Uterus (tissue), 4 donors: ENCODE results near the gene PTPRM. TPM values are rescaled to one million over a fixed set of nuclear protein-coding genes. Genes with fewer than 3 reads are reported as not detected.

Experiments
- DNase-seq, 2 donors: peaks; one replicate each; pipeline ENCODE4 v3.0.0-alpha.2; 2019 to 2020
- H3K27ac ChIP-seq, 2 donors: fragments of 200-600 bp; sonication (generic); 1 replicate in 1 of 2; 2 replicates in 1 of 2; pipeline ENCODE4 v1.5.1; 2016 to 2018
- H3K27me3 ChIP-seq, 2 donors: fragments of 200-600 bp; sonication (generic); one replicate each; pipeline ENCODE4 v1.5.1; 2018 to 2019; ENCODE audit warnings: control low read depth in 1 of 2
- H3K36me3 ChIP-seq, 2 donors: fragments of 200-600 bp; sonication (generic); one replicate each; pipeline ENCODE4 v1.5.1; 2019; ENCODE audit warnings: control low read depth in 1 of 2
- H3K4me1 ChIP-seq, 2 donors: fragments of 200-600 bp; sonication (generic); one replicate each; pipeline ENCODE4 v1.5.1; 2018 to 2019; ENCODE audit warnings: control low read depth in 1 of 2
- H3K4me3 ChIP-seq, 2 donors: fragments of 200-600 bp; sonication (generic); 1 replicate in 1 of 2; 2 replicates in 1 of 2; pipeline ENCODE4 v1.5.1; 2018 to 2019; ENCODE audit warnings: mild to moderate bottlenecking in 1 of 2
- H3K9me3 ChIP-seq, 2 donors: fragments of 200-600 bp; sonication (generic); one replicate each; pipeline ENCODE4 v1.5.1; 2019; ENCODE audit warnings: control low read depth in 1 of 2
- CTCF ChIP-seq, 4 experiments: fragments of 200-600 bp in 2 of 4; fragments of 450-650 bp in 2 of 4; sonication (generic) in 2 of 4; IDR thresholded peaks; one replicate each; pipeline ENCODE4 v1.5.1; 2016 to 2019; ENCODE audit warnings: antibody characterized with exemption in 4 of 4, mild to moderate bottlenecking in 2 of 4, moderate library complexity in 1 of 4
- POLR2A ChIP-seq, 2 donors: fragments of 450-650 bp; IDR thresholded peaks; one replicate each; pipeline ENCODE4 v1.6.1; 2016; ENCODE audit warnings: antibody characterized with exemption in 2 of 2, mild to moderate bottlenecking in 1 of 2, moderate library complexity in 1 of 2
- intact Hi-C: fragments of 100-400 bp; cut with DNase I; formaldehyde crosslinking; loops from one replicate; pipeline ENCODE4 v1.15.1; 2023; ENCODE audit warnings: low total_unique reads
- total RNA-seq, 4 donors: library from RNA; depleted of rRNA in 3 of 4; stranded (reverse); fragments of >200 nt in 3 of 4; gene quantifications; one replicate each; pipeline versions ENCODE4 v1.1.0 to v1.2.4, GENCODE V29; 2014 to 2023
- donor health status: DM: yes; HTN: yes; CAD: no.

The PTPRM gene
- total RNA-seq, 4 donors from 2014 or later = 62.0 to 127 (median 85.7) TPM

- Histone ChIP-seq H3K4me3 (no peak overlapping the region), H3K4me1 (no peaks in the 10 kb centered on the region), H3K27me3 (no peaks in the 10 kb centered on the region), H3K27ac (no peak overlapping the region), H3K36me3 (no peaks in the 10 kb centered on the region), H3K9me3 (no peaks in the 10 kb centered on the region)
- intact Hi-C loops = no loop called here
- TF ChIP-seq POLR2A (IDR thresholded peaks at IDR 0.05) (no peak), CTCF (IDR thresholded peaks at IDR 0.05) (no peak)
- DNase-seq = no peak
Measured at GRCh38 chr18:7678389-7678788, 111.3 kb downstream of the PTPRM start.

GRCh38 chr18:7678801-7679200 lies 111.7 kb downstream of the PTPRM start:
- no peak overlapping the region for H3K4me3 ChIP-seq
- TF ChIP-seq CTCF (IDR thresholded peaks at IDR 0.05) (no peak), POLR2A (IDR thresholded peaks at IDR 0.05) (no peak)

GRCh38 chr18:7681298-7681697 lies 114.2 kb downstream of the PTPRM start:
- no peak overlapping the region for H3K4me3 ChIP-seq
- intact Hi-C loops = no loop called here
- no peaks in the 10 kb centered on the region for H3K36me3 ChIP-seq
- H3K4me1 ChIP-seq = no peaks in the 10 kb centered on the region
- TF ChIP-seq POLR2A (IDR thresholded peaks at IDR 0.05) (no peak), CTCF (IDR thresholded peaks at IDR 0.05) (no peak)
- H3K27ac ChIP-seq = no peak overlapping the region
- no peaks in the 10 kb centered on the region for H3K9me3 ChIP-seq
- H3K27me3 ChIP-seq = no peaks in the 10 kb centered on the region
- no peak for DNase-seq

More at GRCh38 chr18:7678801-7679200, 111.7 kb downstream of the PTPRM start:
- intact Hi-C loops = no loop called here
- no peaks in the 10 kb centered on the region for H3K36me3 ChIP-seq
- DNase-seq = no peak
- no peaks in the 10 kb centered on the region for H3K9me3 ChIP-seq
- H3K27ac ChIP-seq = no peak overlapping the region
- no peaks in the 10 kb centered on the region for H3K27me3 ChIP-seq
- no peaks in the 10 kb centered on the region for H3K4me1 ChIP-seq

GRCh38 chr18:7682321-7682720 lies 115.2 kb downstream of the PTPRM start:
- Histone ChIP-seq H3K4me1 (no peaks in the 10 kb centered on the region), H3K9me3 (no peaks in the 10 kb centered on the region), H3K4me3 (no peak overlapping the region), H3K27ac (no peak overlapping the region), H3K36me3 (no peaks in the 10 kb centered on the region), H3K27me3 (no peaks in the 10 kb centered on the region)
- TF ChIP-seq CTCF (IDR thresholded peaks at IDR 0.05) (no peak), POLR2A (IDR thresholded peaks at IDR 0.05) (no peak)
- intact Hi-C loops = no loop called here
- DNase-seq = no peak

- intact Hi-C loops = no loop called here
- H3K4me3 ChIP-seq = no peak overlapping the region
- no peaks in the 10 kb centered on the region for H3K4me1 ChIP-seq
- H3K9me3 ChIP-seq = no peaks in the 10 kb centered on the region
- H3K27ac ChIP-seq = no peak overlapping the region
- DNase-seq = no peak
- no peaks in the 10 kb centered on the region for H3K27me3 ChIP-seq
- TF ChIP-seq POLR2A (IDR thresholded peaks at IDR 0.05) (no peak), CTCF (IDR thresholded peaks at IDR 0.05) (no peak)
- no peaks in the 10 kb centered on the region for H3K36me3 ChIP-seq
Measured at GRCh38 chr18:7683753-7684152, 116.6 kb downstream of the PTPRM start.
